ENCODE results near the gene ABHD17A. TPM values are rescaled to one million over a fixed set of nuclear protein-coding genes. Genes with fewer than 3 reads are reported as not detected.

ABHD17A gene
- total and polyA plus RNA-seq, 9 of the 15 experiments (the other 6 are each of a cell fraction or from before 2014, with no cell fraction given): 0.04 to 135 (median 21.8) TPM; not detected in 1

DNA sequence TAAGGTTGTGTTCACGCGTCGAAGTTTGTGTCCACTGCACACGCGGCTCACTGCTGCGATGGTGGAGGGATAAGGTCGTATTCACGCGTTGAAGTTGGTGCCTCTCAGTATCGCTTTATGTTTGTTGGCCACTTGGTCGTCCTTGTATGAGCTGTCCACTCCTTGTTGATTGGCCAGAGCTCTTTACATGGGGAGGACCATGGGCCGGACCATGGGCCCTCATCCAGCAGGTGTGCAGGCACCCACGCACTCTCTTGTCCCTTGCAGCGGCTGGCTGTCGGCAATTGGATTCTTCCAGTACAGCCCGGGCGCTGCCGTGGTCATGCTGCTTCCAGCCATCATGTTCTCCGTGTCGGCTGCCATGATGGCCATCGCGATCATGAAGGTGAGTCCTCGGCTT is 37.5 kb upstream of the ABHD17A start:
- no peaks in the 10 kb centered on the region for H3K27me3 ChIP-seq (ENCODE audit: control insufficient read depth in 2 of 2, insufficient read depth in 2 of 2, low read length in 2 of 2)
- peaks cover 59% of the 10 kb centered on the region; the same call in 2 of the 3 replicates for H3K36me3 ChIP-seq (ENCODE audit: control insufficient read depth, insufficient read depth, low read length)
- no TSS peak for BruUV-seq (replicated peaks)
- no peak overlapping the region for H2AFZ ChIP-seq (ENCODE audit: low read depth, low read length)
- in situ Hi-C loops (cut with MboI): no loop called here
- ChIA-PET POLR2A (no interaction called here), CTCF (ENCODE audit: low intra/inter-chr PET ratio) (no interaction called here)
- peaks cover 0 to 41% of the 10 kb centered on the region in 2 experiments; a peak in 2 of 5 replicates for H3K4me1 ChIP-seq (replicated peaks in 1 of 2; ENCODE audit: control insufficient read depth in 2 of 2, insufficient read depth in 2 of 2, low read length in 2 of 2)
- H3K9me3 ChIP-seq (replicated peaks; ENCODE audit: control insufficient read depth, insufficient read depth, low read depth, low read length): 0 out of 2 replicates have a peak, but pooled peaks cover 3% of the 10 kb centered on the region
- FAIRE-seq (no peak), DNase-seq (ENCODE audit: extremely low read depth in 1 of 4, low spot score in 3 of 4) (no peak), ATAC-seq (no peak)
- H3K9ac ChIP-seq (ENCODE audit: insufficient read depth in 1 of 2, low read depth in 2 of 2, low read length in 2 of 2): peak overlapping the region in 1 of 2 experiments; percentile 17; a peak in 1 of 4 replicates
- WGBS (ENCODE audit: insufficient coverage, low coverage, missing lambda C conversion rate): 96% methylated on average over 22 of the region's 23 CpGs
- no peaks in the 10 kb centered on the region for H3K79me2 ChIP-seq (ENCODE audit: control insufficient read depth, insufficient read depth, low read length)
- intact Hi-C loops (cut with micrococcal nuclease): no loop called here
- no peaks in the 10 kb centered on the region for H4K20me1 ChIP-seq (replicated peaks; ENCODE audit: control insufficient read depth, insufficient read depth, low read length)
- H3K4me3 ChIP-seq: no peak overlapping the region
- TF ChIP-seq TARDBP (IDR thresholded peaks at IDR 0.05): no peak
- peak; percentile 30 for TF ChIP-seq PRDM10 (IDR thresholded peaks at IDR 0.05; ENCODE audit: partially characterized antibody)
- TF ChIP-seq KDM1A (IDR thresholded peaks at IDR 0.05): peak in 1 of 2 experiments; percentile 52; a peak in 1 of 4 replicates
- peak; percentile 74 for TF ChIP-seq BCOR (IDR thresholded peaks at IDR 0.05)
- TF ChIP-seq, protein P1, sequence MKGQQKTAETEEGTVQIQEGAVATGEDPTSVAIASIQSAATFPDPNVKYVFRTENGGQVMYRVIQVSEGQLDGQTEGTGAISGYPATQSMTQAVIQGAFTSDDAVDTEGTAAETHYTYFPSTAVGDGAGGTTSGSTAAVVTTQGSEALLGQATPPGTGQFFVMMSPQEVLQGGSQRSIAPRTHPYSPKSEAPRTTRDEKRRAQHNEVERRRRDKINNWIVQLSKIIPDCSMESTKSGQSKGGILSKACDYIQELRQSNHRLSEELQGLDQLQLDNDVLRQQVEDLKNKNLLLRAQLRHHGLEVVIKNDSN (CRISPR knock-in tag; IDR thresholded peaks at IDR 0.05): 0 out of 2 replicates have a peak, but pooled peaks have one; percentile 19
- TF ChIP-seq CHD1 (IDR thresholded peaks at IDR 0.05; ENCODE audit: low read length): no peak
- peak in 1 of 2 experiments; percentile 38; a peak in 1 of 4 replicates for TF ChIP-seq RCOR1 (IDR thresholded peaks at IDR 0.05; ENCODE audit: borderline replicate concordance in 1 of 2, low read depth in 2 of 2, low read length in 2 of 2)
- 0 out of 2 replicates have a peak, but pooled peaks have one; percentile 22 for TF ChIP-seq ADNP (tag; IDR thresholded peaks at IDR 0.05)
- no peak overlapping the region for H3K4me2 ChIP-seq (ENCODE audit: insufficient read depth, low read length)
- H3K27ac ChIP-seq (ENCODE audit: extremely low read depth, low read depth, low read length): no peak overlapping the region
- H3K9me1 ChIP-seq (ENCODE audit: control insufficient read depth, insufficient read depth, low read length): no peaks in the 10 kb centered on the region

All from K562 (cell line).